HFFc6 (cell line): ENCODE measurements around the gene PAQR4. TPM values are rescaled to one million over a fixed set of nuclear protein-coding genes. Genes with fewer than 3 reads are reported as not detected.
"Not testable (repeated sequence)": the region's sequence is repeated elsewhere in the genome, so short reads cannot be mapped to it uniquely, and the experiment has no call there.

ENCODE experiments used
- DNase-seq: peaks from one replicate; pipeline ENCODE4 v3.0.0-alpha.2; 2018
- H3K27ac Mint-ChIP-seq: 2 replicates; pipeline ENCODE4 v1.8.0; 2020; ENCODE audit warnings: mild to moderate bottlenecking, mixed read lengths
- H3K27me3 Mint-ChIP-seq: 2 replicates; pipeline ENCODE4 v1.8.0; 2021; ENCODE audit warnings: mild to moderate bottlenecking, moderate library complexity, mixed read lengths; ENCODE audit not compliant: insufficient read depth
- H3K36me3 Mint-ChIP-seq: 2 replicates; pipeline ENCODE4 v1.8.0; 2021; ENCODE audit warnings: low read depth, mixed read lengths
- H3K4me1 Mint-ChIP-seq: 2 replicates; pipeline ENCODE4 v1.8.0; 2020; ENCODE audit warnings: low read depth, mixed read lengths
- H3K4me3 Mint-ChIP-seq: 2 replicates; pipeline ENCODE4 v1.8.0; 2020; ENCODE audit warnings: mild to moderate bottlenecking, moderate library complexity, mixed read lengths
- H3K9me3 Mint-ChIP-seq: 2 replicates; pipeline ENCODE4 v1.8.0; 2020; ENCODE audit warnings: mild to moderate bottlenecking, mixed read lengths
- total RNA-seq, 6 experiments: library from RNA; stranded (reverse); fragmentation: NEBNext Ultra II Directional; extraction: Animal tissue kit (Norgen Biotek cat#: 25700); gene quantifications; 2 replicates in 1 of 6; 3 replicates in 5 of 6; pipeline ENCODE4 v1.2.3, GENCODE V29; 2021
- TF ChIP-seq, protein P1 (sequence below): fragments of 200-600 bp; sonication (generic); IDR thresholded peaks from 2 replicates; pipeline ENCODE4 v1.5.0; 2021; ENCODE audit warnings: antibody characterized with exemption, mild to moderate bottlenecking

PAQR4 gene
- total RNA-seq, 6 experiments from 2014 or later: 5.7 to 16.5 (median 13.7) TPM

DNA sequence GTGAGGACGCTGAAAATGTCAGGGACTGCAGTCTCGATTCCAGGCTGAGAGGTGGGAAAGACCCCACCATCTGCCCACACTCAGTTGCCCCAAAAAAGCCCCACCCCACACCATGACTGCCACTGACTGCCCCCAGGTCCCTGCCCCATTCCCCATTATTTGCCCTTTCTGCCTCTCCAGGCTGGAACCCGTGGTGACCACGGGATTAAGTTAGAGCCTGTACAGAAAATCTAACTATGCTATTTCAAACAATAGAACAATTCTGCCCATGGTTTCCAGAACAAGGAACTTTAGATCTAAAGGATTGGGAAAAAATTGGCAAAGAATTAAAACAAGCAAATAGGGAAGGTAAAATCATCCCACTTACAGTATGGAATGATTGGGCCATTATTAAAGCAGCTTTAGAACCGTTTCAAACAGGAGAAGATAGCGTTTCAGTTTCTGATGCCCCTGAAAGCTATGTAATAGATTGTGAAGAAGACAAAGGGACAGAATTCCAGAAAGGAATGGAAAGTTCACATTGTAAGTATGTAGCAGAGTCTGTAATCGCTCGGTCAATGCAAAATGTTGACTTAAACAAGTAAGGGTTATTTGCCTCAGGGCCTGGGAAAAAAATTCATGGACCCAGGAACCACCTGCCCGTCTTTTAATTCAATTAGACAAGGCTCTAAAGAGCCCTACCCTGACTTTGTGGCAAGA is 43.0 kb upstream of the PAQR4 start:
- DNase-seq: no peak
- H3K4me3 Mint-ChIP-seq: peak overlapping the region; percentile 25; the same call in 1 of the 2 replicates
- no peak overlapping the region; the same call in 1 of the 2 replicates for H3K27ac Mint-ChIP-seq
- H3K4me1 Mint-ChIP-seq: peaks cover 18% of the 10 kb centered on the region
- TF ChIP-seq, protein P1, sequence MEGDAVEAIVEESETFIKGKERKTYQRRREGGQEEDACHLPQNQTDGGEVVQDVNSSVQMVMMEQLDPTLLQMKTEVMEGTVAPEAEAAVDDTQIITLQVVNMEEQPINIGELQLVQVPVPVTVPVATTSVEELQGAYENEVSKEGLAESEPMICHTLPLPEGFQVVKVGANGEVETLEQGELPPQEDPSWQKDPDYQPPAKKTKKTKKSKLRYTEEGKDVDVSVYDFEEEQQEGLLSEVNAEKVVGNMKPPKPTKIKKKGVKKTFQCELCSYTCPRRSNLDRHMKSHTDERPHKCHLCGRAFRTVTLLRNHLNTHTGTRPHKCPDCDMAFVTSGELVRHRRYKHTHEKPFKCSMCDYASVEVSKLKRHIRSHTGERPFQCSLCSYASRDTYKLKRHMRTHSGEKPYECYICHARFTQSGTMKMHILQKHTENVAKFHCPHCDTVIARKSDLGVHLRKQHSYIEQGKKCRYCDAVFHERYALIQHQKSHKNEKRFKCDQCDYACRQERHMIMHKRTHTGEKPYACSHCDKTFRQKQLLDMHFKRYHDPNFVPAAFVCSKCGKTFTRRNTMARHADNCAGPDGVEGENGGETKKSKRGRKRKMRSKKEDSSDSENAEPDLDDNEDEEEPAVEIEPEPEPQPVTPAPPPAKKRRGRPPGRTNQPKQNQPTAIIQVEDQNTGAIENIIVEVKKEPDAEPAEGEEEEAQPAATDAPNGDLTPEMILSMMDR: no peak
- no peaks in the 10 kb centered on the region; the same call in 1 of the 2 replicates for H3K36me3 Mint-ChIP-seq
- no peaks in the 10 kb centered on the region for H3K9me3 Mint-ChIP-seq
- H3K27me3 Mint-ChIP-seq: peaks cover 3% of the 10 kb centered on the region; the same call in 1 of the 2 replicates

DNA sequence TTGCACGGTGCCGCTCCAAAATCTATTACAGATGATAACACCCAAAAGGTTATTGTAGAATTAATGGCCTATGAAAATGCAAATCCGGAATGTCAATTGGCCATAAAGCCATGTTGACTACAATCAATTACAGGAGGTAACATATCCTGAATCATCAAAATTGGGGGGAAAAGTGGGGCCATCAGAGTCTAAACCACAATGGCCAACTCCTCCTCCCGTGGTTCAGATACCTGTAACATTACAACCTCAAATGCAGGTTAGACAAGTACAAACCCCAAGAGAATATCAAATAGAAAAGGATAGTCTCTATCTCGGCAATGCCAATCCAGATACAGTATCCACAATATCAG is 42.5 kb upstream of the PAQR4 start:
- no peaks in the 10 kb centered on the region; the same call in 1 of the 2 replicates for H3K36me3 Mint-ChIP-seq
- H3K27ac Mint-ChIP-seq: peak overlapping the region; percentile 41
- H3K4me1 Mint-ChIP-seq: peaks cover 18% of the 10 kb centered on the region
- no peaks in the 10 kb centered on the region for H3K9me3 Mint-ChIP-seq
- H3K4me3 Mint-ChIP-seq: peak overlapping the region; percentile 25
- TF ChIP-seq, protein P1: no peak
- H3K27me3 Mint-ChIP-seq: peaks cover 3% of the 10 kb centered on the region; the same call in 1 of the 2 replicates
- no peak for DNase-seq

DNA sequence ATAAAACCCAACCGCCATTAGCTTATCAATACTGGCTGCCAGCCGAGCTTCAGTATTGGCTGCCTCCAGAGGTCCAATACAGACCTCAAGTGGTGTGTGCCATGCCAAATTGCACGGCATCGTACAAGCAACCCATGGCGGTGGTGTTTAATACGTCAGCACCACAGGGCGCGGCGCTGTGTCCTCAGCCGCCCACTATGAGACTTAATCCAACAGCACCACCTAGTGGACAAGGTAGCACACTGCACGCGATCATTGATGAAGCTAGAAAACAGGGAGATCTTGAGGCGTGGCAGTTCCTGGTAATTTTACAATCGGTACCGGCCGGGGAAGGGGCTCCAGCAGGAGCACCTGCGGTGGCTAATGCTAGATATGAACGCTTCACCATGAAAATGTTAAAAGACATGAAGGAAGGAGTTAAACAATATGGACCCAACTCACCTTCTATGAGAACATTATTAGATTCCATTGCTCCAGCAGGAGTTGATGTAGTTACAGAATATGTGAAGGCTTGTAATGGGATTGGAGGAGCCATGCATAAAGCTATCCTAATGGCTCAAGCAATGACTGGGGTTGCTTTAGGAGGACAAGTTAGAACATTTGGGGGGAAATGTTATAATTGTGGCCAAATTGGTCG is 42.0 kb upstream of the PAQR4 start:
- H3K27ac Mint-ChIP-seq: peak overlapping the region; percentile 41
- peak overlapping the region; percentile 25 for H3K4me3 Mint-ChIP-seq
- TF ChIP-seq, protein P1: peak; percentile 99
- no peaks in the 10 kb centered on the region; the same call in 1 of the 2 replicates for H3K36me3 Mint-ChIP-seq
- peaks cover 3% of the 10 kb centered on the region; the same call in 1 of the 2 replicates for H3K27me3 Mint-ChIP-seq
- peak; percentile 75 for DNase-seq
- H3K9me3 Mint-ChIP-seq: no peaks in the 10 kb centered on the region
- peaks cover 18% of the 10 kb centered on the region for H3K4me1 Mint-ChIP-seq

DNA sequence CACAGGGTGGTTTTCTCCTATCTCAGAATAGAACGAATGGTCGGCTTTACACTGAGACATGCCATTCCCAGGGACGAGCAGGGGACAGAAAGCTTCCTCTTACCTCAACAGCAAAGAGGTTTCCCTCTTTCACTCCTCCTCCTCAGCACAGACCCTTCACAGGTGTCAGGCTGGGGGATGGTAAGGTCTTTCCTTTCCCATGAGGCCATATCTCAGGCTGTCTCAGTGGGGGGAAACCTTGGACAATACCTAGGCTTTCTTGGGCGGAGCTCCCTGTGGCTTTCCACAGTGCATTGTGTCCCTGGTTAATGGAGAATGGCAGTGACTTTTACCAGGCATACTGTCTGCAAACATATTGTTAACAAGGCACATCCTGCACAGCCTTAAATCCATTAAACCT is 41.0 kb upstream of the PAQR4 start:
- H3K9me3 Mint-ChIP-seq, H3K27ac Mint-ChIP-seq, H3K27me3 Mint-ChIP-seq, H3K36me3 Mint-ChIP-seq, H3K4me3 Mint-ChIP-seq, DNase-seq: not testable (repeated sequence)
- peaks cover 18% of the 10 kb centered on the region for H3K4me1 Mint-ChIP-seq

DNA sequence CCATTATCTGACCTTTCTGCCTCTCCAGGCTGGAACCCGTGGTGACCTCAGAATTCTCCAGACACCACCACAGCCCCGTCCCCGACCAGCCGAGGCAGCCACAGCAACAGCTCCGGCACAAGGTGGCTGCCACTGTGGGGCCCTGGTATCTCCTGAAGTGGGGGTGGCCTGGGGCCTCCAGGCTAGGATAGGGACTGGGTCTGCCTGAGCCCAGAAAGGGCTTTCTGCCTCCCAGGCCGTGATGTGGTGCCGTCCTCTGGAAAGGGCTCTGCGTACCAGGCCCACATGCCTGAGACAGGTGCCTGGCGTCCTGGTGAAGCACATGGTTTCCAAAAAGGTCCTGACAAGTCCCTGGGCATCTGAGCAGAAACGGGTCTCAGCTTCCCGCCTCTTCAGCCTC is 40.4 kb upstream of the PAQR4 start:
- Mint-ChIP-seq H3K4me1 (peaks cover 18% of the 10 kb centered on the region), H3K4me3 (no peak overlapping the region), H3K9me3 (no peaks in the 10 kb centered on the region), H3K27me3 (peaks cover 3% of the 10 kb centered on the region; the same call in 1 of the 2 replicates), H3K36me3 (no peaks in the 10 kb centered on the region), H3K27ac (no peak overlapping the region)
- TF ChIP-seq, protein P1: no peak
- no peak for DNase-seq

DNA sequence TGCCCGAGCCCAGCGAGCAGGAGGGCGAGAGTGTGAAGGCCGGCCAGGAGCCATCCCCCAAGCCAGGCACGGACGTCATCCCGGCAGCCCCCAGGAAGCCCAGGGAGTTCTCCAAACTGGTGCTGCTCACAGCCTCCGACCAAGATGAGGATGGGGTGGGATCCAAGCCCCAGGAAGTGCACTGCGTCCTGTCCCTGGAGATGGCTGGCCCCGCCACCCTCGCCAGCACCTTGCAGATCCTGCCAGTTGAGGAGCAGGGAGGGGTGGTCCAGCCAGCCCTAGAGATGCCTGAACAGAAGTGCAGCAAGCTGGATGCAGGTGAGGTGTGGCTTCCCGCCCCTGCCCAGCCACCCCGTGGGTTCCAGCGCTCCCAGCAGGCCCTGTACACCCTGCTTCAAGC is 39.5 kb upstream of the PAQR4 start:
- Mint-ChIP-seq H3K27me3 (peaks cover 3% of the 10 kb centered on the region; the same call in 1 of the 2 replicates), H3K9me3 (no peaks in the 10 kb centered on the region), H3K4me1 (peaks cover 18% of the 10 kb centered on the region), H3K4me3 (no peak overlapping the region), H3K36me3 (no peaks in the 10 kb centered on the region), H3K27ac (no peak overlapping the region)
- TF ChIP-seq, protein P1: no peak
- no peak for DNase-seq
